Kidney (tissue), 22 donors: ENCODE results near the gene GINS2. TPM values are rescaled to one million over a fixed set of nuclear protein-coding genes. Genes with fewer than 3 reads are reported as not detected.

Source experiments
- DNase-seq, 5 donors: peaks; one replicate each; pipeline ENCODE4 v3.0.0-alpha.2; 2013 to 2020
- FAIRE-seq: peaks from 2 replicates; lab custom pipeline; 2012; peaks lifted over from hg19 to GRCh38; lab: Jason Lieb, UNC
- H3K27ac ChIP-seq, 2 donors: one replicate each; pipeline ENCODE4 v1.7.0; 2013; ENCODE audit warnings: low read depth in 2 of 2, low read length in 2 of 2, inconsistent platforms in 1 of 2
- H3K27me3 ChIP-seq: one replicate; pipeline ENCODE4 v1.7.1; 2013; ENCODE audit warnings: low read length, inconsistent platforms; ENCODE audit not compliant: control insufficient read depth, insufficient read depth
- H3K36me3 ChIP-seq, 3 donors: one replicate each; pipeline versions ENCODE4 v1.7.0 to v1.7.1; 2013; ENCODE audit warnings: low read length in 3 of 3, control low read depth in 1 of 3, inconsistent platforms in 1 of 3; ENCODE audit not compliant: insufficient read depth in 3 of 3, control insufficient read depth in 2 of 3
- H3K4me1 ChIP-seq, 3 donors: one replicate each; pipeline versions ENCODE4 v1.7.0 to v1.7.1; 2013; ENCODE audit warnings: low read length in 3 of 3, inconsistent platforms in 1 of 3, low read depth in 1 of 3; ENCODE audit not compliant: control insufficient read depth in 2 of 3, insufficient read depth in 2 of 3
- H3K4me3 ChIP-seq, 3 donors: one replicate each; pipeline versions ENCODE4 v1.7.0 to v1.8.1; 2013; ENCODE audit warnings: low read length in 3 of 3, control low read depth in 1 of 3, inconsistent platforms in 1 of 3
- H3K9ac ChIP-seq, 3 donors: one replicate each; pipeline versions ENCODE4 v1.7.0 to v1.7.1; 2013; ENCODE audit warnings: low read length in 3 of 3, control low read depth in 1 of 3, inconsistent platforms in 1 of 3
- H3K9me3 ChIP-seq, 3 donors: one replicate each; pipeline versions ENCODE4 v1.7.0 to v1.7.1; 2013; ENCODE audit warnings: low read length in 3 of 3, control low read depth in 1 of 3, inconsistent platforms in 1 of 3; ENCODE audit not compliant: control insufficient read depth in 2 of 3, insufficient read depth in 1 of 3
- CTCF ChIP-seq: IDR thresholded peaks from 3 replicates; pipeline ENCODE4 v1.5.1; 2012; ENCODE audit warnings: mild to moderate bottlenecking, moderate library complexity, borderline replicate concordance; ENCODE audit not compliant: insufficient read depth; ENCODE audit errors: extremely low read depth
- intact Hi-C: fragments of 100-400 bp; cut with DNase I; formaldehyde crosslinking; loops from one replicate; pipeline ENCODE4 v1.11.1; 2022
- long read RNA-seq, 10 donors: library from polyadenylated mRNA in 1 of 10; unstranded in 1 of 10; transcript quantifications; one replicate each; pipeline ENCODE4 v2.0.0 and lab custom pipeline, GENCODE V29; 2021 to 2026
- polyA plus RNA-seq: library from polyadenylated mRNA; stranded (reverse); fragments of 350-450 nt; fragmentation: Illumina TruSeq; extraction: RNeasy Lipid Tissue Mini Kit (QIAGEN cat#74804); gene quantifications from one replicate; pipeline ENCODE4 v1.2.3, GENCODE V29; 2014; ENCODE audit warnings: low read depth, low replicate concordance; ENCODE audit not compliant: insufficient read depth
- total RNA-seq: library from RNA; stranded (reverse); fragmentation: NEBNext Ultra II Directional; extraction: Animal tissue kit (Norgen Biotek cat#: 25700); gene quantifications from one replicate; pipeline ENCODE4 v1.2.1, GENCODE V29; 2021
- donor health status: control.
- donor health status: control.
- donor health status: control.
- donor health status: control.
- donor health status: control.
- donor health status: DM: yes; HTN: yes; CAD: no.
- donor health status: Normal renal cell carcinoma (clear cell type).

GINS2 gene
- total RNA-seq (0.88 TPM), polyA plus RNA-seq (0.97 TPM)
- long read RNA-seq, donor 1, transcript GINS2-201 (5 exons, 2,673 nt) = major isoform, 23 of 23 reads
- long read RNA-seq, donor 1, partial matches to known transcripts = 0 of 23 reads
- long read RNA-seq, donor 1, other reads (novel, unspliced or antisense) = 0 of 23 reads
- long read RNA-seq, donor 2, transcript GINS2-201 (5 exons, 2,673 nt) = major isoform, 11 of 11 reads
- long read RNA-seq, donor 2, partial matches to known transcripts = 0 of 11 reads
- long read RNA-seq, donor 2, other reads (novel, unspliced or antisense) = 0 of 11 reads
- long read RNA-seq, donor 3, transcript GINS2-201 (5 exons, 2,673 nt) = major isoform, 16 of 16 reads
- long read RNA-seq, donor 3, partial matches to known transcripts = 0 of 16 reads
- long read RNA-seq, donor 3, other reads (novel, unspliced or antisense) = 0 of 16 reads
- long read RNA-seq, donor 4, transcript GINS2-201 (5 exons, 2,673 nt) = major isoform, 20 of 20 reads
- long read RNA-seq, donor 4, partial matches to known transcripts = 0 of 20 reads
- long read RNA-seq, donor 4, other reads (novel, unspliced or antisense) = 0 of 20 reads
- long read RNA-seq, donor 5, partial matches to known transcripts = 0 of 3 reads
- long read RNA-seq, donor 5, other reads (novel, unspliced or antisense) = 0 of 3 reads
- long read RNA-seq, donor 6, transcript GINS2-201 (5 exons, 2,673 nt) = major isoform, 29 of 43 reads
- long read RNA-seq, donor 6, partial matches to known transcripts = 14 of 43 reads
- long read RNA-seq, donor 6, other reads (novel, unspliced or antisense) = 0 of 43 reads
- long read RNA-seq, donor 7, partial matches to known transcripts = 1 of 3 reads
- long read RNA-seq, donor 7, other reads (novel, unspliced or antisense) = 0 of 3 reads
- long read RNA-seq, donor 8, transcript GINS2-201 (5 exons, 2,673 nt) = major isoform, 21 of 28 reads
- long read RNA-seq, donor 8, partial matches to known transcripts = 7 of 28 reads
- long read RNA-seq, donor 8, other reads (novel, unspliced or antisense) = 0 of 28 reads
- long read RNA-seq, donor 9, partial matches to known transcripts = 8 of 12 reads
- long read RNA-seq, donor 9, other reads (novel, unspliced or antisense) = 0 of 12 reads
- long read RNA-seq, donor 10, transcript GINS2-201 (5 exons, 2,673 nt) = major isoform, 10 of 10 reads
- long read RNA-seq, donor 10, partial matches to known transcripts = 0 of 10 reads
- long read RNA-seq, donor 10, other reads (novel, unspliced or antisense) = 0 of 10 reads

- intact Hi-C loops = no loop called here
- no peak for TF ChIP-seq CTCF
- H3K4me3 ChIP-seq = peak within 1 kb of the TSS; percentile 56 to 61 (median 59)
- DNase-seq (peak; percentile 93 to 96 (median 96)), FAIRE-seq (no peak)
- no peaks in the 10 kb centered on the region for H3K36me3 ChIP-seq
- no peak within 1 kb of the TSS for H3K9ac ChIP-seq
- H3K4me1 ChIP-seq = peaks cover 0 to 2% (median 0%) of the 10 kb centered on the region in 3 donors
- H3K27me3 ChIP-seq = no peaks in the 10 kb centered on the region
- no peak within 1 kb of the TSS for H3K27ac ChIP-seq
- no peaks in the 10 kb centered on the region for H3K9me3 ChIP-seq
These were observed at the start of gene GINS2 for GRCh38 chr16:85688586-85689284. Gene GINS2 (minus strand): TSS chr16:85688954. CDS start chr16:85688898, 56 bp downstream.

DNA sequence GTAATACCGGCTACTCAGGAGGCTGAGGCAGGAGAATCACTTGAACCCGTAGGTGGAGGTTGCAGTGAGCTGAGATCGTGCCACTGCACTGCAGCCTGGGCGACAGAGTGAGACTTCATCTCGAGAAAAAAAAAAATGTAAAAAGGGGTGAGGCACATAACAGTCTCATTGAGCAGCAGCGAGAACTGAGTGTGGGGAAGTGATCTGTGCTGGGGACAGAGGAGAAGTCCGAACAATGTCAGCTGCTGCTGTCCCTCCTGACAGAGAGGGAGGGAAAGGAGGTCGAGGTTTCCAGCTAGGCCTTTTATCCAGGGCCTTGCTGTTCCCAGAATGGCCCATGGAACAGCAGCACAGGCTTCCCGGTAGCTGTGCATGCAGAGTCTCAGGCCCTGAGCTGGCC is 48.2 kb upstream of the GINS2 start:
- Histone ChIP-seq H3K4me3 (no peak overlapping the region), H3K9me3 (no peaks in the 10 kb centered on the region), H3K27ac (no peak overlapping the region), H3K27me3 (no peaks in the 10 kb centered on the region), H3K4me1 (no peaks in the 10 kb centered on the region), H3K36me3 (no peaks in the 10 kb centered on the region), H3K9ac (no peak overlapping the region)
- FAIRE-seq (no peak), DNase-seq (no peak)
- TF ChIP-seq CTCF = no peak
- intact Hi-C loops = no loop called here

GRCh38 chr16:85735946-85736345 is 47.2 kb upstream of the GINS2 start:
- Histone ChIP-seq H3K4me1 (no peaks in the 10 kb centered on the region), H3K27ac (no peak overlapping the region), H3K27me3 (no peaks in the 10 kb centered on the region), H3K9ac (no peak overlapping the region), H3K4me3 (no peak overlapping the region), H3K9me3 (no peaks in the 10 kb centered on the region), H3K36me3 (no peaks in the 10 kb centered on the region)
- intact Hi-C loops = no loop called here
- no peak for TF ChIP-seq CTCF
- DNase-seq (no peak), FAIRE-seq (no peak)
